Calu3 (cell line): ENCODE measurements around the gene GOLGA3. TPM values are rescaled to one million over a fixed set of nuclear protein-coding genes. Genes with fewer than 3 reads are reported as not detected.

Experiments used
- BruUV-seq: library from RNA; stranded (reverse); fragments of 400-500 nt; replicated peaks from 2 replicates; lab custom pipeline; 2021; lab: Mats Ljungman, UMichigan
- CTCF ChIA-PET: fragments of 300-600 bp; sonication (Branson Sonifier 250); formaldehyde crosslinking; loops from one replicate; lab custom pipeline; 2022; ENCODE audit warnings: antibody characterized with exemption; lab: Charles Lee
- DNase-seq: peaks from one replicate; pipeline ENCODE4 v3.0.0; 2022
- H3K27ac Mint-ChIP-seq: one replicate; pipeline ENCODE4 v1.8.0; 2022; ENCODE audit warnings: mixed read lengths; ENCODE audit not compliant: unreplicated experiment
- H3K27me3 Mint-ChIP-seq: one replicate; pipeline ENCODE4 v1.8.0; 2022; ENCODE audit warnings: mixed read lengths; ENCODE audit not compliant: unreplicated experiment
- H3K36me3 Mint-ChIP-seq: one replicate; pipeline ENCODE4 v1.8.0; 2022; ENCODE audit warnings: mild to moderate bottlenecking, moderate library complexity, mixed read lengths; ENCODE audit not compliant: insufficient read depth, unreplicated experiment
- H3K4me1 Mint-ChIP-seq: one replicate; pipeline ENCODE4 v1.8.0; 2022; ENCODE audit warnings: mild to moderate bottlenecking, low read depth, mixed read lengths; ENCODE audit not compliant: unreplicated experiment
- H3K4me3 Mint-ChIP-seq: one replicate; pipeline ENCODE4 v1.8.0; 2022; ENCODE audit warnings: mild to moderate bottlenecking, low read depth, moderate library complexity, mixed read lengths; ENCODE audit not compliant: unreplicated experiment
- H3K9me3 Mint-ChIP-seq: one replicate; pipeline ENCODE4 v1.8.0; 2022; ENCODE audit warnings: low read depth, mixed read lengths; ENCODE audit not compliant: unreplicated experiment
- intact Hi-C: fragments of 100-400 bp; cut with micrococcal nuclease; formaldehyde crosslinking; loops from one replicate; pipeline ENCODE4 v1.10.0; 2022; ENCODE audit not compliant: unreplicated experiment
- total RNA-seq: library from RNA; stranded (reverse); gene quantifications from 2 replicates; pipeline ENCODE4 v1.2.3, GENCODE V29; 2022
- TF ChIP-seq, protein P1 (sequence below): fragments of 200-600 bp; IDR thresholded peaks from one replicate; pipeline ENCODE4 v1.8.0; 2022; ENCODE audit warnings: antibody characterized with exemption; ENCODE audit not compliant: unreplicated experiment

Gene GOLGA3
- total RNA-seq, 1 experiment from 2014 or later = 116 TPM

- intact Hi-C loops = loop anchor here (5.0 kb wide), 1 partner anchor 256 kb away; the partner anchor contains the start of gene ZNF140
- TF ChIP-seq, protein P1, sequence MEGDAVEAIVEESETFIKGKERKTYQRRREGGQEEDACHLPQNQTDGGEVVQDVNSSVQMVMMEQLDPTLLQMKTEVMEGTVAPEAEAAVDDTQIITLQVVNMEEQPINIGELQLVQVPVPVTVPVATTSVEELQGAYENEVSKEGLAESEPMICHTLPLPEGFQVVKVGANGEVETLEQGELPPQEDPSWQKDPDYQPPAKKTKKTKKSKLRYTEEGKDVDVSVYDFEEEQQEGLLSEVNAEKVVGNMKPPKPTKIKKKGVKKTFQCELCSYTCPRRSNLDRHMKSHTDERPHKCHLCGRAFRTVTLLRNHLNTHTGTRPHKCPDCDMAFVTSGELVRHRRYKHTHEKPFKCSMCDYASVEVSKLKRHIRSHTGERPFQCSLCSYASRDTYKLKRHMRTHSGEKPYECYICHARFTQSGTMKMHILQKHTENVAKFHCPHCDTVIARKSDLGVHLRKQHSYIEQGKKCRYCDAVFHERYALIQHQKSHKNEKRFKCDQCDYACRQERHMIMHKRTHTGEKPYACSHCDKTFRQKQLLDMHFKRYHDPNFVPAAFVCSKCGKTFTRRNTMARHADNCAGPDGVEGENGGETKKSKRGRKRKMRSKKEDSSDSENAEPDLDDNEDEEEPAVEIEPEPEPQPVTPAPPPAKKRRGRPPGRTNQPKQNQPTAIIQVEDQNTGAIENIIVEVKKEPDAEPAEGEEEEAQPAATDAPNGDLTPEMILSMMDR = no peak
- H3K4me3 Mint-ChIP-seq = no peak overlapping the region
- no peak for DNase-seq
- CTCF ChIA-PET = no interaction called here
- H3K27ac Mint-ChIP-seq = no peak overlapping the region
- H3K27me3 Mint-ChIP-seq = no peaks in the 10 kb centered on the region
- H3K9me3 Mint-ChIP-seq = no peaks in the 10 kb centered on the region
- H3K4me1 Mint-ChIP-seq = peaks cover 17% of the 10 kb centered on the region
- H3K36me3 Mint-ChIP-seq = peaks cover 79% of the 10 kb centered on the region
- no TSS peak for BruUV-seq
Observed at GRCh38 chr12:132825861-132826260, 2.8 kb downstream of the GOLGA3 start.

- CTCF ChIA-PET = no interaction called here
- DNase-seq = no peak
- Mint-ChIP-seq H3K27me3 (no peaks in the 10 kb centered on the region), H3K4me3 (no peak overlapping the region), H3K4me1 (peaks cover 17% of the 10 kb centered on the region), H3K27ac (peak overlapping the region; percentile 34), H3K9me3 (no peaks in the 10 kb centered on the region), H3K36me3 (peaks cover 86% of the 10 kb centered on the region)
- intact Hi-C loops = loop anchor here (5.0 kb wide), 1 partner anchor 257 kb away; the partner anchor contains the start of gene ZNF140
- TF ChIP-seq, protein P1 = no peak
- BruUV-seq = no TSS peak
Observed at GRCh38 chr12:132825089-132825488, 3.6 kb downstream of the GOLGA3 start.

GRCh38 chr12:132824053-132824452 lies 4.6 kb downstream of the GOLGA3 start:
- Mint-ChIP-seq H3K4me1 (peaks cover 17% of the 10 kb centered on the region), H3K36me3 (peaks cover 87% of the 10 kb centered on the region)
- CTCF ChIA-PET = interaction anchor here (0.6 kb wide), 1 partner anchor 389 kb away, joined by 3 read pairs; no protein-coding TSS in a partner anchor

DNA sequence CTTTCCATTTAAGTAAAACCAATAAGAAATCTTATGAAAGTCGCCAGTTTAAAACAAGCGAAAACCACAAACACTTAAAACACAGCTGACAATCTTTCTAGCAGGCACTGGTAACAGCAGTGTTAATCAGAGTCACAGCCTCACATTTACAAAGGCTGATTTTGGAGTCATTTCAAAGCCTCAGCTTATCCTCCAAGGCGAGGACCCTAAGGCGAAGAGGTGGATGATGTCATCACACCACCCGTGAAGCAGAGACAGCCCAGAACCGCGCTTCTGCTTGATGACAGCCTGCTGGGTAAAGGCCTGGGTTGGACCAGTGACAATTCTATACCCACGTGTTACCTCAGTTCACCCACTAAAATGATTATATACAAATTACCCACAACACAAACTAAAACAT lies 10.1 kb downstream of the GOLGA3 start:
- no peak overlapping the region for H3K27ac Mint-ChIP-seq
- no peaks in the 10 kb centered on the region for H3K27me3 Mint-ChIP-seq
- BruUV-seq = no TSS peak
- TF ChIP-seq, protein P1 = no peak
- no peak for DNase-seq
- CTCF ChIA-PET = no interaction called here
- no peaks in the 10 kb centered on the region for H3K9me3 Mint-ChIP-seq
- H3K4me1 Mint-ChIP-seq = no peaks in the 10 kb centered on the region
- intact Hi-C loops = no loop called here
- H3K36me3 Mint-ChIP-seq = peaks cover 76% of the 10 kb centered on the region
- H3K4me3 Mint-ChIP-seq = no peak overlapping the region

More at GRCh38 chr12:132824053-132824452, 4.6 kb downstream of the GOLGA3 start:
- no peak for DNase-seq
- no peaks in the 10 kb centered on the region for H3K27me3 Mint-ChIP-seq
- no TSS peak for BruUV-seq
- H3K9me3 Mint-ChIP-seq = no peaks in the 10 kb centered on the region
- intact Hi-C loops = no loop called here
- H3K27ac Mint-ChIP-seq = no peak overlapping the region
- H3K4me3 Mint-ChIP-seq = no peak overlapping the region
- TF ChIP-seq, protein P1 = no peak
